PC-9 (cell line): ENCODE data around the gene SCAF4. TPM values are rescaled to one million over a fixed set of nuclear protein-coding genes. Genes with fewer than 3 reads are reported as not detected.

Experiments
- BruUV-seq: library from RNA; stranded (reverse); fragments of 400-500 nt; replicated peaks from 2 replicates; lab custom pipeline; 2021; lab: Mats Ljungman, UMichigan
- CTCF ChIA-PET: fragments of 300-600 bp; sonication (Branson Sonifier 250); formaldehyde crosslinking; loops from one replicate; lab custom pipeline; 2022; ENCODE audit warnings: antibody characterized with exemption; lab: Charles Lee
- POLR2A ChIA-PET: fragments of 300-600 bp; sonication (Branson Sonifier 250); formaldehyde crosslinking; loops from one replicate; lab custom pipeline; 2022; ENCODE audit warnings: antibody characterized with exemption; ENCODE audit not compliant: unreplicated experiment; lab: Charles Lee
- DNase-seq, 2 experiments: peaks; one replicate each; pipeline versions ENCODE4 v3.0.0 to v3.0.0-alpha.2; 2015 to 2022; ENCODE audit warnings: mixed read lengths in 1 of 2
- H2AFZ ChIP-seq: fragments of 200-600 bp; sonication (generic); 2 replicates; pipeline ENCODE4 v1.8.1; 2017; ENCODE audit warnings: antibody characterized with exemption
- H3F3A ChIP-seq: fragments of 200-600 bp; sonication (generic); 2 replicates; pipeline ENCODE4 v1.8.1; 2017; ENCODE audit warnings: antibody characterized with exemption, mild to moderate bottlenecking, low read depth; ENCODE audit not compliant: insufficient read depth
- H3K27ac ChIP-seq: fragments of 200-600 bp; sonication (generic); 2 replicates; pipeline ENCODE4 v1.6.1; 2016; ENCODE audit warnings: mixed run types
- H3K27me3 ChIP-seq: fragments of 200-600 bp; sonication (generic); 2 replicates; pipeline ENCODE4 v1.6.1; 2016; ENCODE audit warnings: low read depth, mixed run types; ENCODE audit not compliant: insufficient read depth
- H3K36me3 ChIP-seq: fragments of 200-600 bp; sonication (generic); 2 replicates; pipeline ENCODE4 v1.6.1; 2016; ENCODE audit warnings: low read depth, mixed run types
- H3K4me1 ChIP-seq: fragments of 200-600 bp; sonication (generic); replicated peaks from 2 replicates; pipeline ENCODE4 v1.6.1; 2016; ENCODE audit warnings: mixed run types; ENCODE audit not compliant: insufficient read depth
- H3K4me2 ChIP-seq: fragments of 200-600 bp; sonication (generic); 2 replicates; pipeline ENCODE4 v1.6.1; 2017; ENCODE audit warnings: mixed run types
- H3K4me3 ChIP-seq: fragments of 200-600 bp; sonication (generic); 2 replicates; pipeline ENCODE4 v1.6.1; 2016; ENCODE audit warnings: mixed run types
- H3K79me2 ChIP-seq: fragments of 200-600 bp; sonication (generic); 2 replicates; pipeline ENCODE4 v1.6.1; 2017; ENCODE audit warnings: low read depth, mixed run types
- H3K9me2 ChIP-seq: fragments of 200-600 bp; sonication (generic); 2 replicates; pipeline ENCODE4 v1.8.1; 2017; ENCODE audit warnings: mild to moderate bottlenecking; ENCODE audit not compliant: insufficient read depth
- H3K9me3 ChIP-seq: fragments of 200-600 bp; sonication (generic); 2 replicates; pipeline ENCODE4 v1.8.1; 2016; ENCODE audit warnings: low read depth; ENCODE audit not compliant: insufficient read depth
- H4K20me1 ChIP-seq: fragments of 200-600 bp; sonication (generic); 2 replicates; pipeline ENCODE4 v1.8.1; 2017; ENCODE audit not compliant: insufficient read depth
- CTCF ChIP-seq: fragments of 200-600 bp; sonication (generic); conservative IDR thresholded peaks from 2 replicates; pipeline ENCODE4 v1.6.1; 2017; ENCODE audit warnings: mixed run types, antibody characterized with exemption, mild to moderate bottlenecking, moderate library complexity
- EZH2 ChIP-seq: fragments of 200-600 bp; sonication (generic); IDR thresholded peaks from 2 replicates; pipeline ENCODE4 v1.8.0; 2017; ENCODE audit warnings: antibody characterized with exemption, low read depth
- intact Hi-C: fragments of 100-400 bp; cut with micrococcal nuclease; formaldehyde crosslinking; loops from one replicate; pipeline ENCODE4 v1.10.0; 2022; ENCODE audit not compliant: unreplicated experiment
- total RNA-seq: library from RNA; stranded (reverse); gene quantifications from 2 replicates; pipeline ENCODE4 v1.2.3, GENCODE V29; 2021

The SCAF4 gene
- total RNA-seq, 1 experiment from 2014 or later = 30.0 TPM

- H3K36me3 ChIP-seq = peaks cover 15% of the 10 kb centered on the region; the same call in 1 of the 2 replicates
- H3K9me3 ChIP-seq = no peaks in the 10 kb centered on the region
- H2AFZ ChIP-seq = no peak overlapping the region
- TF ChIP-seq EZH2 = no peak
- no peak for TF ChIP-seq CTCF
- H4K20me1 ChIP-seq = no peaks in the 10 kb centered on the region
- CTCF ChIA-PET = no interaction called here
- H3K4me2 ChIP-seq = no peak overlapping the region
- no peak for DNase-seq
- H3K27ac ChIP-seq = no peak overlapping the region
- no peaks in the 10 kb centered on the region for H3F3A ChIP-seq
- no peaks in the 10 kb centered on the region for H3K27me3 ChIP-seq
- no peaks in the 10 kb centered on the region for H3K9me2 ChIP-seq
- BruUV-seq = no TSS peak
- peaks cover 3% of the 10 kb centered on the region; the same call in 1 of the 2 replicates for H3K79me2 ChIP-seq
- H3K4me3 ChIP-seq = no peak overlapping the region
- intact Hi-C loops = no loop called here
- no peaks in the 10 kb centered on the region for H3K4me1 ChIP-seq
- POLR2A ChIA-PET = no interaction called here
Observed at GRCh38 chr21:31687108-31687507, 44.8 kb downstream of the SCAF4 start.

- Histone ChIP-seq H3K36me3 (peaks cover 12% of the 10 kb centered on the region; the same call in 1 of the 2 replicates), H4K20me1 (no peaks in the 10 kb centered on the region), H3K79me2 (peaks cover 3% of the 10 kb centered on the region; the same call in 1 of the 2 replicates), H2AFZ (no peak overlapping the region), H3K9me2 (no peaks in the 10 kb centered on the region), H3K9me3 (no peaks in the 10 kb centered on the region), H3K4me2 (no peak overlapping the region), H3K27ac (no peak overlapping the region), H3K4me1 (no peaks in the 10 kb centered on the region), H3F3A (no peaks in the 10 kb centered on the region), H3K27me3 (no peaks in the 10 kb centered on the region), H3K4me3 (no peak overlapping the region)
- TF ChIP-seq EZH2 (no peak), CTCF (no peak)
- DNase-seq = no peak
- intact Hi-C loops = no loop called here
- ChIA-PET POLR2A (no interaction called here), CTCF (no interaction called here)
- no TSS peak for BruUV-seq
Observed at GRCh38 chr21:31686272-31686915, 45.5 kb downstream of the SCAF4 start.

GRCh38 chr21:31684918-31685317, 47.0 kb downstream of the SCAF4 start:
- Histone ChIP-seq H4K20me1 (no peaks in the 10 kb centered on the region; the same call in 1 of the 2 replicates), H3K4me2 (no peak overlapping the region), H3K36me3 (peaks cover 20% of the 10 kb centered on the region; the same call in 1 of the 2 replicates), H3K9me2 (no peaks in the 10 kb centered on the region), H3K4me3 (no peak overlapping the region), H3K9me3 (no peaks in the 10 kb centered on the region), H3K4me1 (no peaks in the 10 kb centered on the region), H2AFZ (no peak overlapping the region), H3K79me2 (peaks cover 3% of the 10 kb centered on the region; the same call in 1 of the 2 replicates), H3F3A (no peaks in the 10 kb centered on the region), H3K27me3 (no peaks in the 10 kb centered on the region), H3K27ac (no peak overlapping the region)
- intact Hi-C loops = no loop called here
- POLR2A ChIA-PET = no interaction called here
- DNase-seq = no peak
- TF ChIP-seq EZH2 = no peak
- no peak for TF ChIP-seq CTCF
- CTCF ChIA-PET = no interaction called here
- no TSS peak for BruUV-seq
